GM19351 (cell line): Measurements from ENCODE around the gene LYPD6B.

Source experiments
- ATAC-seq: cut with Tn5 transposase; IDR thresholded peaks from one replicate; pipeline ENCODE4 v1.9.1; 2021; ENCODE audit warnings: mild to moderate bottlenecking, moderate library complexity; ENCODE audit not compliant: unreplicated experiment

The LYPD6B gene

DNA sequence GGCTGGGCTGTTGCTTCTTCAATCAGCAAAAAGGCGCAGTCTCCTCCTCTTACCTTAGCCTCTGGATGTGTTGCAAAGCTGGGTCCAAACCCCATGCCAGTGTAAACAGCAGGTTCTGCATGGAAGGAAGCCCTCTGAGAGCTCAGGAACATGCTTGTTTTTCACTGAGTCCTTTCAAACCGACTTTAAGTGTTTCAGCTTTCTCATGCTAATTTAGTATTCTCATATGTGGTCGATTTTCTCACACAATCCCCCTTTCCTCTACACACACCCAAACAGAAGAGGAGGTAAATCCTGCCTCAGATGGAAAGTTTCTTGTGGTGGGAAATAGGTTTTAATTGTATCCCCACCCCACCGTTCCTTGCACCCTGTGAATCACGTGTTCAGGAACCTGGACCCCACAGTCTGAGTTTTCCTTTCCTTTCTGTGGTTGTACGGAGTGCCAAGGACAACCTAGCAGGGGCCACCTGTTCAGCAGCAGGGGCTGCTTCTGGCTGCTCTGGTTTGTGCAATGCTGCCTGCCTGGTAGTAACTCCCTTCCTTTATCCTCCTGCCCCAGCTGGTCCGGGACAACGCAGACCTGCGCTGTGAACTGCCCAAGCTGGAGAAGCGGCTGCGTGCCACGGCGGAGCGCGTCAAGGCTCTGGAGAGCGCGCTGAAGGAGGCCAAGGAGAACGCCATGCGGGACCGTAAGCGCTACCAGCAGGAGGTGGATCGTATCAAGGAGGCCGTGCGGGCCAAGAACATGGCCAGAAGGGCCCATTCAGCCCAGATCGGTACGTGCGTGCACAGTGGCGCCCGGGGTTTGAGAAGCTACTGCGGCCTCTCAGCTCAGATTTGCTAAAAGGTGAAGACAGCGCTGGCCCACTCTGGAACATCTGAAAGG, 28.7 kb upstream of the LYPD6B start:
- ATAC-seq: no peak

DNA sequence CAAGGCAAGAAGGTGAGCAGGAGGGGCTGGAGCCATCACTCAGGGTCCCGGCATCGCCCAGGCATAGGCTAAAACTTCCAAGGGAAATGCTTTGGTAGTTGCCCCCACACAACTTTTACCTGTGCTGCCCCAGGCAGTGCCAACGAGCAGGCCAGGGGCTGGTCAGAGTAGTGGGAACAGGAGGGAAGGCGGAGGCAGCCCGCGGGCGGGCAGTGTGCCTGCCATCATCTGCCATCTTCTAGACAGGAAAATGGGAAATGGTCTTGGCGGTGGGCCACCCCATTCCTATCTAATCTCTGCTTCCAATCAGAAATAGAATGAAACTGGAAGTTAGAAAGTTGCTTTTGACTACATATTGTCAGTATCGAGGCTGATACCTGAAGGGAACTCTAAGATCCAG, 26.0 kb upstream of the LYPD6B start:
- no peak for ATAC-seq

DNA sequence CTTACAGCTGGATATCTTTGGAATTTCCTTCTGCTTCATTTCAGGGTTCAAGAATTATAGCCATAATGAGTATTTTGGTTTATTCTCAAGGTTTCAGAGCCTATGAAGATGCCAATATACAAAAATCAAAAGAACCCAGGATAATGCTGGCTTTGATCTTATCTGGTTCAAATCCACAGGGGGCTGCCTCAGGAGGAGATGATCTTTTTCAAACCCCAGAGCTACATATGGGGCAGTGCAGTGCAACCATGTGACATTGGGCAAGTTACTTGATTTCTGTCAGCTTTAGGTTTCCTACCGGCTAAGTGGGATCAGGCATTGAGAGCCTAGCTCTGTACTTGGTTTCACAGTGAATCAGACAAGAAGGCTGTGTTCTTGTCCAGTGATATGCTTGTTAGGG, 23.0 kb upstream of the LYPD6B start:
- no peak for ATAC-seq

DNA sequence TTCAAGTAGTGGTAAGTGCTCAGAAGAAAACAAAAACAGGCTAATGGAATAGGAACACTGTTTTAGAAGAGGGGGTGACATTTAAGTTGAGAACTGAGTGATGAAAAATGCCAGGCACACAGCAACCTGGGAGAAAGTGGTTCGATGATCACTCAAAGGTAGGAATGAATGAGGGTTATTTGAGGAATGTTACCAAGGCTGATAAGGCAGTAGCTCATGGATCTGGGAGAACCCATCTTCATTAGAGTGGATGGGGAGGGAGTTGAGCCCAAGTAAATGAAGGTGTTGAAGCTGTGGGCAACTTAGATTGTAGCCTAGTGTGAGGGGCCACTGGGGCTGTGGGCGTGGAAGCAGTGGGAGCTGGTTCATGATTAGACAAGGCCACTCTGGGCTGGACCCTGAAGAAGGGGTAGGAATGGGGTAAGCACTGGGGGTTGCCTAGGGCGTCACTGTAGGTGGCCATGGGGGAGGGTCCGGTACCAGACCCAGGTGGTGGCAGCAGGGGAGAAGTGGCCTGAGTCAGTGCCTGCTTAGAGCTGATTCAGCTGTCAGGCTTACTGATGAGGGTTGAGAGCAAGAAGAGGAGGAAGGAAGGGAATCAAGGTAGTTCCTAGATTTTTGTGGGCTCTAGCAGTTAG, 22.5 kb upstream of the LYPD6B start:
- ATAC-seq: no peak

DNA sequence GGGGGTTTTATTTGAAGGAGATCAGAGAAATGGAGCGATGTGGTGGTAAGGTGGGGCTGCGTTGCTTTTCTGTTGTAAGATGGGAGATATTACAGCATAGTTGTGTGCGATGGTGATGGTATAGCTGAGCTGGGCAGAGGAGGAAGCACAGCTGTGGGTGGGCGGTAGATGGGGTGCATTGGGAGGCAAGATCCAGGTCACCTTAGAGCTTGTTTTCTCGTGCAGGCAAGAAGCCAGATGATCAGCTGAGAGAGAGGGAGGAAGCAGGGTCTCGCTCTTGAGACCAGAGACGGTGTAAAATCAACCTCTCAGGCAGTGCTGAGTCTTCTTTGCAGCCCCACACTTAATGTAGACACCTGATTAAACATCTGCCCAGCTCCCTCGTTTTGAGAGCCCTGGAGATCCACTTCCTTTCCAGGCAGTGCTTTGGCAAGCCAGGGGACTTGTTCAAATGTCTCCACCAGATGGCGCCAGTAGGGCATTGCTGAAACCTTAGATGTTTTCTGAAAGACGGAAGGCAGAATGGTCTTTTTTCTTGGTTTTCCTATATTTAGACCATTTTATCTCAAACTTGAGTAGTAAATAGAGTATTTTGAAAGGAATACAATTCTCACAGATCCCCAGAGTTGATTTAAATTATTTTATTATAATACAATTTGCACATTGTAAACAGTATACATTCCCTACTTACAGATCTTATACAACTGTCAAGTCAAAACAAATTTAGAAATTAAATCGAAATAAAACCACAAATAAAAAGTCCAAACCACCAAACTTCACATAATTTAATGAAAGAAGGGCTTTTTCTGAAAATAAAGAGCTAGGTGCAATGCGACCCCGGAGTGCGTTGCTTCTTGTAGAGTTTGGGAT, 21.1 kb upstream of the LYPD6B start:
- ATAC-seq: peak; percentile 11

DNA sequence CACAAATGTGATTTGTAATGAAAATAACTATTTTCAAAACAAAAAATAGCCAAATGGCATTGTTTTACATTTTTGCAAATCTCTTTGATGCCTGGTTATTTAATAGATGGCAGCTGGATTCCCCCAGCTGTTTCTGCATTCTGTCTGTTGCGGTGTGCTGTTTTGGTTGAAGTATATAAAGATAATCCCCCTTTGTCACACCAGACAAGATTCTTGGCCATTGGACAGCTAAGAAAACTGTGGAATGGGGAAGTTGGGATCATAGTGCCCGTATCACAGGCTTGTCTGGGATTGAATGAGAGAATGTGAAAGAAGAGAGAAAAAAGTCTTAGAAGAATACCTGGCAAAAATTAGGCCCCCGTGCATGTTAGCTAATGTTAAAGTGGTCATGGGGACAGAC, 19.5 kb upstream of the LYPD6B start:
- no peak for ATAC-seq

DNA sequence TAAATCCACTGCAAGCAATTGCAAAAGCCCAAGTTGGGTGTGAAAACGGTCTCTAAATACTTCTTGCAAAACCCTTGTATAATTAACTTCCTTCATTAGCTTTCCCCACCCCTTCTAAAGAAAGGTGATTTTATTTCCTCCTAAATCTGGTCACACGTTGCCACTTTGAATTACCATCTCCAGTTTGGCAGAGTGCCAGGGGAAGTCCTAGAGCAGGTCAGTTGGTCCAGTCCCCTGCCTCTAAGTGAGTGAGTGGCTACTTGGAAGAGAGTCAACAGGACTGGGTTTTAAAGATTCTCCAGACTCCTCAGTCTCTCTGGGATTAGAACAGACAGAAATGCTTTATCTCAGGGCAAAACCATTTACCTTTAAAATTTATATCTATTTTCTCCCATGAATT, 18.7 kb upstream of the LYPD6B start:
- ATAC-seq: no peak

DNA sequence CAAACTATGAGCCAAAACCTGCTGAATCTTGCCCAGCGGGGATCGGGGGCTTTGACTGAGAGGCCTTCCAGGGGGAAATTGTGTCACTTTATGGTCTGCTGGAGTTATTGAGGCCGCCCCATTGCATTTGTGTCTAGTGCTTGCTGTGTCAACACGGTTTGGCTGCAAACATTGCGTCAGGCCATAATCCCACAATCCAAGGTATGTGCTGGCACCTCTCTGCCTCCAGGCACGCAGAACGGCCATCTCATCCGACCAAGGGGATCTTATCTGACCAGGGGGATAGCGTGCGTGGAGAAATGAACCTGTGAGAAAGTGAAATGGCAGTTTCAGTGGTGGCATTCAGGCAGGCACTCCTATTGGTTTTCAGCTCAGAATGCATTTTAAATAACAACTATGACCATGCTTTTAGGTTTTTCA, 18.1 kb upstream of the LYPD6B start:
- ATAC-seq: peak; percentile 40

DNA sequence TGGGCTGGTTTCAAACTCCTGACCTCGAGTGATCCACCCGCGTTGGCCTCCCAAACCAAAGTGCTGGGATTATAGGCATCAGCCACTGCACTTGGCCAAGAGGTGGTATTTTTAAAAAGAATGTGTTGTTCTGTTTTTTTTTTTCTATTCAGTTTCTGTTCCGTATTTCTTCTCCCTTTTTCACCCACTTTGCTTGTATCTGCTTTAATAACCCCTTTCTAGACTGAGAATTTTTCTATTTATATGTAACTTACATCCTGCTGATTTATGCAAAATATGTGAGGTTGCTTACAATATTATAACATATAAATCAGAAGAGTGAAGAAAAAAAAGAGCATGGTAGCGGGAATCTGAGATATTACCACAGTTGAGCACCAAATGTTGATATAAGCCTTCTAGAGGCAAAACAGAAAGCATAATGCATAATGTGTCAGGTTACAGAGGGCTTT, 17.2 kb upstream of the LYPD6B start:
- ATAC-seq: peak; percentile 56

DNA sequence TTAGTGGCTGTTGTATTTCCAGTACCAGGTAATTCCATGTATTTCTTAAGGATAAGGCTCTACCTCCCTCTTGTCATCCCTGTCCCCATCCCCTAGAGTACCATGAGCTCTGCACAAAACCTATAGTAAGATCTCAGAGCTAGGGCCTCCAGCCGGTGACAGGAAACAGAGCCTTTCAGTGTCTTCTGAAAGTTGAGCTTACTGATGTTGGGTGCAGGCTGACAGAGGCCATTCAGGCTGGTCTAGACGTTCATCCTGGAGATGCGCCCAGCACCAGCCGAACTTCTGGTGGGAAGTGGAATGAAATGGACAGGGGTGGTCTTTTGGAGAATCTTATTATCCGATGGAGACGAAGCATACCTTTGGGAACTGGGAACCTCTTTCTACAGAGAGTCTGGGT, 16.7 kb upstream of the LYPD6B start:
- ATAC-seq: peak; percentile 56

DNA sequence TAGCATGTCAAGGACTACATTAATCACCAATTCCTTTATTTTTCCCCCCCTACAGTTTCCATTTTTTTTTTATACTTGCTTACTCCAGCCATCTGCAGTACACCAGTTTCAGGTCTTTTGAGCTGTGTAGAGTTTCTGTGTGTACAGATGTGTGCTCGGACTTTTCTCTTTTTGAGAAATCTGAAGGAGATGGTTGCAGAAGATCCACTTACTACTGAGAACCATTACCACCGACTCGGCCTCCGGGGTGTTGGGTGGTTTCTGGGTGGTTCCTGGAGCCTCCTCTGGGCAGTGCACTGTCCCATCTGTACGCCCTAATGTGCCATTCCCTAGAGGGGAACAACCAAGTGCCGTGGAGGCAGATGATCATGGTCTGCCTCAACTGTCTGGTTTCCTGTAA, 15.4 kb upstream of the LYPD6B start:
- ATAC-seq: no peak

DNA sequence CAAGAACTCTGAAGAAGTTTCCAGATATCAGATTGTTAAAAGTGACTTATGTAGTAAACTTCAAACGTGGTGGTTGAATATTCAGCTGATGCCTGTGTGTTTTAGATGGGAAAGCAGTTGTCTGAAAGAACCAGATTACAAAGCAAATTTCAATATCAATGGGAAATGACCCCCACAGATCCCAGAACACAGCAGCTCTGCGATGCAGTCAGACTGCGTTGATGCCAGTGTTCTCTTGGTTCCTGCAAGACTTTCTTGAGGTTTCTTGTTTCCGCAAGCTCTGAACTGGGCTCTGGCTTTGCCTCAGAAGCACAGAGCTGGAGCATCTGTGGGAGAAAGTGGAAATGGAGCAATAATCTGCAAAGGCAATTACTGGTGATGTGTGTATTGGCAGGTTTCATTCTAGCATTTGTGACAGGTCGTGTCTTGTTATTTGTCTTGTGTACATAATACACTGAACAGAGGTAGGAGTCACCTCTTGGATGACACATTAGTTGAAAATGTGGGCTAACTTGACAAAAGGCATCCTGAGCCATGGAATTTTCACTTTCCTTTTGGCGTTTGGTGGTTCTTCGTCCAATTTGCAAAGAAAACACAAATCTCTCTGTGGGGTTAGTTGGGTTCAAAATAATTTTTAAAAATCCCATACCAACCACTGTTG, 10.8 kb upstream of the LYPD6B start:
- no peak for ATAC-seq

DNA sequence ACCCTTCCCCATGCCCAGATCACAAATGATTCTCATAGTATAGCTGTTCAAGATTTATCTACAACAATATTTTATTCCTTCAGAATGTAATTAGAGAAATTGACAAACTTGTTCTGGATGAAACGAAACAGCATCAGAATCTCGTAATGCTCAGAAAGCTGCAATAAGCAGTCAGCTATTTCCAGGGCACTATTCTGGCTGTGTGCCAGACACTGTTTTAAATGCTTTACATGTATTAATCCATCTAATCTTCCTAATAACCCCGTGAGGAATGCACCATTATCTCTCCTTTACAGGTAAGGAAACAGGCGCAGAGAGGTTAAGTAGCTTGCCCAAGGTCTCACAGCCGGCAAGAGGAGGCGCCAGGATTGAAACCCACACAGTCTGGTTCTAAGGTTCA, 10.1 kb upstream of the LYPD6B start:
- ATAC-seq: no peak

DNA sequence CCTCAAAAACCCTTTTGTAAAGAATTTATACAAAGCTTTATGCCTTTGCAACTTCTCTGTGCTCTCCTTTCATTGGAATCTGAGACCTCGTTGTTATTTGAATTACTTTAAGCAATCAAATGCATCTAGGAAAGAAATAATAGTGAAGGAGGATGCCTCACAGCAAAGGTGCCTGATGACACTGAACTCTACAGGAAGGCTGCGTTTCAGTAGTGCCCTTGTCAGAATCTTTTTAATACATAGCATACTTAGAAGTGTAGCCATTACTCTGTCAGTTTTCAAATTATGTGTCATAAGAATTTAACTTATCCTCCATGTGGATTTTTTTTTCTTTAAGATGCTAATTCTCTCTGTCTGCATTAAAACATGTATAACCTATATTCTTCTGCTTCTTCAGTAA, 9.6 kb upstream of the LYPD6B start:
- no peak for ATAC-seq

DNA sequence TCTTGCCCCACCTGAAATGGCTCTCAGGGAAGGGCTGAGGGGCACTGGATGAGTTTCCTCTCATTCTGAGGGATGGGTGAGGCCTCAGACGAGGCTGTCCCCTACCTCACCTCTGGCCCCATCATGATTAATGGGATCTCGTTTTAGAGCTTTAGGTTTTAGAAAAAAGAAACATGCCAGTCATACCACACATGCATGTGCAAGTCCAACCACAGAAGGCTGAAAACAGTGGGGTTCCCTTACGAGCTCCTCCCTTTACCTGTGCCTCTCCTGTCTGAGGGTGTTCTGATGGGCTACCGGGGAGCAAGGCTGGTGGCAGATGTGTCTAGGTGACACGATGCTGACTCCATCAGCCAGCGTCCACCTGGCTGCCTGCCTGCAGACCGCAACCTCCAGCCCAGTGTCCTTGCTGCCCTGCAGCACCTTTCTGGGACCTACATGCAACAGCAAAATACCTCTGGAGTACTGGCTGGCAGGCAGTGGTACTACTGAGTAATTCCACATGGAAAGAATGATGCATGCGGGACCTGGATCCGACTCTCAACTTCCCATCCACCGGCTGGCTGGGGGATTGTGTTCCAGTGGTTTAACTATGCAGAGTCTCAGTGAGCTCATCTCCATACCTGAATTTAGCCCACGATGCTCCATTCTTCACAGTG, 9.1 kb upstream of the LYPD6B start:
- no peak for ATAC-seq

DNA sequence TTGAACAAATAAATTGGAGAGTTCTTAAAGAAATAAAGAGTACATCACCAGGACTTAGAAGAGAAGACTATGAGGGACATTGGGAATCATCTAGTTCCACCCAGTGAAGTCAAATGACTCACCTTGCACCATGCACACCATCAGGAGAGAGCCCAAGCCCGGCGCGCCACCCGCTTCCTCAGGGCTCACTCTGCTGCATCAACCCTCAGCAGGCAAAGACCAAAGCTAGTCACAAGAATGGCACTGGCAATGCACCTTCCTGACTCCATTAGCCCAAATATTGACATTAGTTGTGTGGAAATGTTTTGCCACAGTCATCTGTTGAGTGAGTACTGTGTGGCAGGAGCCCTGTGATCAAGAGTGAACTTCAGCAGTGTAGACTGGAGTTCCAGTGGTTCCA, 7.1 kb upstream of the LYPD6B start:
- no peak for ATAC-seq

DNA sequence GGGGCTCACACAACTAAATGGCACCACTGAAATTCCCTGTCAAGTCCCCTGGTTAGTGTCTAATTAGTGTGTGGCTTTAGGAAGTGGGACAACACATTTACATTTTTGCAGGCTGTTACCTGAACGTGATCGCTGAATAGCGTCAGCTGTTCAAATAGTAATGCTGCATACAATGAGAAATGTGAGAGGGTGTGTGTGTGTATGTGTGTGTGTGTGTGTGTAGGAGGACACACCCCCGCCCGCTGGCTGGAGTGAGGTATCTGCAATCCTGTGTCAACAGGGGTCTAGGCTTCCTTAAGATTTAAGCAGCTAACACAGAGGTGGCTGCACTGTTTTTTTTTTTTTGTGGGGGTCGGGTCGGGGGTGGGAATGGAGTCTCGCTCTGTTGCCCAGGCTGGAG, 4.8 kb upstream of the LYPD6B start:
- no peak for ATAC-seq

DNA sequence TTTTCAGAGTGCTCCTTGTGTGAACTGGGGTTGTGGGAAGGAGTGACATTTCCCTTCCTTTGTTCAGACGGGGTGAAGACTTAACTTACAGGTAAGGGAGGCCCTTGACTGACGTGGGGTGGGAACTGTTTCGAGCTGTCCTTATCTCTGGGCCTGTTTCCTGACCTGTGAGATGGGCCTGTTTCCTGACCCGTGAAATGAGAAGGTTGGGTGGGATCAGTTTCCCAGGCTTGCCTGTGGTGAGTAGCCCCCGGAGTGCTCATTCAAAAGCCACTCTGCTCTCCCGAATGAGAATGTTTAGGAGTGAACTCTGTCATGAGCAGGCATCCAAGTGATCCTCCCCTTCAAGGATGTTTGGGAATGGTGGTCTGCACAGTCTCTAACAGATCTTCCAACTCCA, 4.1 kb upstream of the LYPD6B start:
- ATAC-seq: no peak

DNA sequence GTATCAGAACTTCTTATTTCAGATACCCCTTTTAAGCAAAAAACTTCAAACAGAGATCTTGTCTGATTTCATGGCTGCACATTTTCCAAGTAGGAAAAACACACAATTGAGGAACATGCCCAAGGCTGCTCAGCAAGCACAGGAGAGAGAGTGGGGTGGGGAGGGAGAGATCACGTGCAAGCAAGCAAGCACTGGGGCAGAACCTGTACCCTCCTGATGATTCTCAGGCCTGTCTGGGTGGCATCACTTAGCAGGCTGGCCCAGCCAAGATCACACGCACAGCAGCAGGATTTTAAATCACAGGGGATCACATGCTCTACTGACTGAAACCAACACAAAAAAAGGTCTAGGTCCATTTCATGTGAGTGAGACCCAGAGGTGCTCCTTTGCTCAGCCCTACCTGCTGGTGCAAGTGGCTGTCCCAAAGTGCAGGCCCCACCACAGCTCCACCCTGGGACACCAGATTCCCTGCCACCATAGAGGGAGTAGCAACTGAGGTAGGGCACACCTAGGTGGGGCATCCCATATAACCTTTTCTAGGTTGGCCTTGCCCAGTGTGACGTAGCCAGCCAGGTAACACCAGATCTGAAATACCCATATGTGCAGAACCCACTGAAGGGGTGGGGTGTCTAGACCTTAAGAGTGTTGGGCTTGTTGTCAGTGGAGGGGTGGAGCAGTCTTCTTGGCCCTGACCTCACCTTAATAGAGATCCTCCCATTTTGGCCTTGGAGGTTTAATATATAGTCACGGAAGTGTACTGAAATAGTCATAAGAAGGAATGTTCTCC, 1.8 kb upstream of the LYPD6B start:
- no peak for ATAC-seq

DNA sequence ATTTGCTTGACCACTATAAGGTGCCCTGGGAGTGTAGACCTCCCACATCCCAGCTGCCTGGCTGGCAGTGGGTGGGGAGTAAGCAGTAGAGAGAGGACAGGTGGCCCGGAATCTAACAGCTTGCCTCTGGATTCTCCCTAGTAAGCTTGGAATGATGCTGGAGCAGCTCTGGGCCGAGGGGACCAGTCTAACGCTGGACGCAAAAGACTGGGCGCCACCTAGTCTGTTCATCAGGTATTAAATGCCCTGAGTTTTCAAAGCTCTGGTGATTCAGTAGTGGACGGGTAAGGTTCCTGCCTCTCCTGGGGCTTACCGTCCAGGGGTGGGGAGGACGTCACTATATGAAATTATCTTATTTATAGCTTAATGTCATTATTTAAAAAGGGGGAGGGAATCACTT, 648 bp upstream of the LYPD6B start:
- no peak for ATAC-seq
